HCT116 (cell line): ENCODE data around the gene ADAP2.

Experiments
- POLR2A ChIP-seq: IDR thresholded peaks from 2 replicates; pipeline ENCODE4 v1.7.0; 2011; ENCODE audit warnings: borderline replicate concordance; ENCODE audit not compliant: insufficient read depth, insufficient read length; ENCODE audit errors: extremely low read depth
- REST ChIP-seq: IDR thresholded peaks from 2 replicates; pipeline ENCODE4 v1.6.1; 2012; ENCODE audit warnings: low read depth

GRCh38 chr17:30950669-30951399 is 29.1 kb downstream of the ADAP2 start:
- TF ChIP-seq REST, result no peak
- TF ChIP-seq POLR2A, result no peak
